ENCODE data around the gene GABRR2.

The GABRR2 gene

GRCh38 chr6:89289710-89290109 lies 25.4 kb downstream of the GABRR2 start:
- TF ChIP-seq, protein P1, sequence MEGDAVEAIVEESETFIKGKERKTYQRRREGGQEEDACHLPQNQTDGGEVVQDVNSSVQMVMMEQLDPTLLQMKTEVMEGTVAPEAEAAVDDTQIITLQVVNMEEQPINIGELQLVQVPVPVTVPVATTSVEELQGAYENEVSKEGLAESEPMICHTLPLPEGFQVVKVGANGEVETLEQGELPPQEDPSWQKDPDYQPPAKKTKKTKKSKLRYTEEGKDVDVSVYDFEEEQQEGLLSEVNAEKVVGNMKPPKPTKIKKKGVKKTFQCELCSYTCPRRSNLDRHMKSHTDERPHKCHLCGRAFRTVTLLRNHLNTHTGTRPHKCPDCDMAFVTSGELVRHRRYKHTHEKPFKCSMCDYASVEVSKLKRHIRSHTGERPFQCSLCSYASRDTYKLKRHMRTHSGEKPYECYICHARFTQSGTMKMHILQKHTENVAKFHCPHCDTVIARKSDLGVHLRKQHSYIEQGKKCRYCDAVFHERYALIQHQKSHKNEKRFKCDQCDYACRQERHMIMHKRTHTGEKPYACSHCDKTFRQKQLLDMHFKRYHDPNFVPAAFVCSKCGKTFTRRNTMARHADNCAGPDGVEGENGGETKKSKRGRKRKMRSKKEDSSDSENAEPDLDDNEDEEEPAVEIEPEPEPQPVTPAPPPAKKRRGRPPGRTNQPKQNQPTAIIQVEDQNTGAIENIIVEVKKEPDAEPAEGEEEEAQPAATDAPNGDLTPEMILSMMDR (IDR thresholded peaks at IDR 0.05; ENCODE audit: borderline replicate concordance, control extremely low read depth, extremely low read depth, insufficient read depth, missing control alignments), result no peak
- in situ Hi-C loops (cut with MboI; ENCODE audit: low sequenced_read_pairs, unreplicated experiment), result no loop called here
- no peak for DNase-seq (ENCODE audit: low spot score)

DNA sequence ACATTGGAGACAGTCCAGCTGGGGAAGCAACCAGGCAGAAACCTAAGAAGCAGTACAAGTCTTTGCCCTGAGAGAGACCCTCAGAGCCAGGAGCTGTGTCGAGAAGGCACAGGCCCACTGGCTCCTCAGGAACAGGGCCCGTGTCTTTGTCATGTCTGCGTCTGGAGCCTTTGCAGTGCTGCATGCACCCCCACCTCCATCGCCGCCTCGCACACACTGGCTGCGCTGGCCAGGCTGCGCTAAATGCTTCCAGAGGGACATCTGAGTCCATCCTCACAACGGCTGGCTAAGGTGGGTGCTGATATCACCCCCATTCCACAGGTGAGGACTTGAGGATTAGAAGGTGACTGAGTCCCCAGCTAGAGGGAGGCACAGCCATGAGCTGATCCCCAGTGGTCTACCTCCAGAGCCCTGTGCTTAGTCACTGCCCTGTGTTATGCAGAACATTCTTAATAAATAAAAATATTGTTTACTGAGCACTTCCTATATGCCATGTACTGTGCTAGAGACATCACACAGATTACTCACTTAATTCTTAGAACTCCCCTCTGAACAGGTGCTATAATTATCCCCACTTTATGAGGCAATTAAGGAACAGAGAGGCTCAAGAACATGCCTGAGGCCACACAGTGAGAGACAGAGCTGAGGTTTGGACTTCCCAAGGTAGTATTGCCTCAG lies 27.6 kb downstream of the GABRR2 start:
- TF ChIP-seq, protein P1 (IDR thresholded peaks at IDR 0.05; ENCODE audit: borderline replicate concordance, control extremely low read depth, extremely low read depth, insufficient read depth, missing control alignments), result no peak
- no peak for DNase-seq (ENCODE audit: low spot score)
- in situ Hi-C loops (cut with MboI; ENCODE audit: low sequenced_read_pairs, unreplicated experiment), result no loop called here

- no peak for DNase-seq (ENCODE audit: low spot score)
- in situ Hi-C loops (cut with MboI; ENCODE audit: low sequenced_read_pairs, unreplicated experiment), result no loop called here
- TF ChIP-seq, protein P1 (IDR thresholded peaks at IDR 0.05; ENCODE audit: borderline replicate concordance, control extremely low read depth, extremely low read depth, insufficient read depth, missing control alignments), result no peak
Observed at GRCh38 chr6:89286516-89286915, 28.6 kb downstream of the GABRR2 start.

- TF ChIP-seq, protein P1 (IDR thresholded peaks at IDR 0.05; ENCODE audit: borderline replicate concordance, control extremely low read depth, extremely low read depth, insufficient read depth, missing control alignments), result no peak
- in situ Hi-C loops (cut with MboI; ENCODE audit: low sequenced_read_pairs, unreplicated experiment), result no loop called here
- DNase-seq (ENCODE audit: low spot score), result no peak
Observed at GRCh38 chr6:89284963-89285735, 29.9 kb downstream of the GABRR2 start.

- in situ Hi-C loops (cut with MboI; ENCODE audit: low sequenced_read_pairs, unreplicated experiment), result no loop called here
- TF ChIP-seq, protein P1 (IDR thresholded peaks at IDR 0.05; ENCODE audit: borderline replicate concordance, control extremely low read depth, extremely low read depth, insufficient read depth, missing control alignments), result no peak
- DNase-seq (ENCODE audit: low spot score), result no peak
Observed at GRCh38 chr6:89284081-89284480, 31.0 kb downstream of the GABRR2 start.

DNA sequence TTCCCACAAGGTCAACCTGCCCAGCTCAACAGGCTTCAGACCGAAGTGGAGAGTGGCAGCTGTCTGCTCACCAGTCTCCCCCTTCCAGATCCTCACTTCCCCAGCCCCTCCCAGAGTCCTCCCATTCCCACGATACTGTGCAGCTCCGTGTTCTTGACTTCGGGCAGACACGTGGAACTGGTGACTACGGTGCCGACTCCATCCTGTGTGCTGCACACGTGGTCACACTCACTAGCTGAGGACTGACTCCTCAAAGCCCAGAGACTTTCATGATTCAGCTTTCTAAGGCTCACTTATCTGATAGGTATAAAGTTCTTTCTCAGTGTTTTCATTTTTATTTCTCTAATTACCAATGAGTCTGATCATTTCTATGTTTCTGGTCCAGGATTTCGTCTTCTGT lies 32.4 kb downstream of the GABRR2 start:
- TF ChIP-seq, protein P1 (IDR thresholded peaks at IDR 0.05; ENCODE audit: borderline replicate concordance, control extremely low read depth, extremely low read depth, insufficient read depth, missing control alignments), result no peak
- in situ Hi-C loops (cut with MboI; ENCODE audit: low sequenced_read_pairs, unreplicated experiment), result no loop called here
- no peak for DNase-seq (ENCODE audit: low spot score)

Data from GM13976 (cell line).